Heart right ventricle (tissue), 16 donors: ENCODE results near the gene TPH1. TPM values are rescaled to one million over a fixed set of nuclear protein-coding genes. Genes with fewer than 3 reads are reported as not detected.

Experiments used
- ATAC-seq, 8 donors: fragments of 200-7000 bp; cut with Tn5 transposase; one replicate each; pipeline ENCODE4 v1.9.1; 2020; ENCODE audit warnings: mild to moderate bottlenecking in 8 of 8, moderate library complexity in 8 of 8, moderate number of reproducible peaks in 1 of 8
- DNase-seq, 2 donors: peaks; one replicate each; pipeline ENCODE4 v3.0.0-alpha.2; 2020
- H3K27ac ChIP-seq, 10 donors: fragments of 200-600 bp; sonication (generic) in 2 of 10; one replicate each; pipeline versions ENCODE4 v1.5.0 to v1.8.0; 2020 to 2022; ENCODE audit warnings: mild to moderate bottlenecking in 3 of 10
- H3K27me3 ChIP-seq, 7 donors: fragments of 200-600 bp; one replicate each; pipeline ENCODE4 v1.8.0; 2021 to 2022; ENCODE audit warnings: mild to moderate bottlenecking in 2 of 7
- H3K36me3 ChIP-seq, 9 donors: fragments of 200-600 bp; sonication (generic) in 1 of 9; one replicate each; pipeline versions ENCODE4 v1.5.0 to v1.8.0; 2020 to 2022; ENCODE audit warnings: mild to moderate bottlenecking in 2 of 9
- H3K4me1 ChIP-seq, 9 donors: fragments of 200-600 bp; sonication (generic) in 1 of 9; one replicate each; pipeline versions ENCODE4 v1.5.0 to v1.8.0; 2020 to 2022; ENCODE audit warnings: mild to moderate bottlenecking in 4 of 9
- H3K4me3 ChIP-seq, 10 donors: fragments of 200-600 bp; sonication (generic) in 2 of 10; one replicate each; pipeline versions ENCODE4 v1.5.0 to v1.8.0; 2020 to 2022; ENCODE audit warnings: mild to moderate bottlenecking in 7 of 10, moderate library complexity in 2 of 10
- H3K9me3 ChIP-seq, 11 donors: fragments of 200-600 bp in 10 of 11; sonication (generic) in 2 of 11; one replicate each; pipeline versions ENCODE4 v1.5.0 to v1.8.0; 2013 to 2022; ENCODE audit warnings: mild to moderate bottlenecking in 2 of 11, control low read depth in 1 of 11, moderate library complexity in 1 of 11
- CTCF ChIP-seq, 9 donors: fragments of 200-600 bp; sonication (generic) in 2 of 9; IDR thresholded peaks; one replicate each; pipeline versions ENCODE4 v1.5.0 to v1.8.0; 2021 to 2022; ENCODE audit warnings: antibody characterized with exemption in 9 of 9, mild to moderate bottlenecking in 5 of 9, moderate library complexity in 1 of 9
- WGBS, 2 donors: extraction: QIAGEN DNeasy Blood & Tissue Kit; methylation state at CpG; one replicate each; pipeline ENCODE4 v1.1.7; 2013; ENCODE audit warnings: inconsistent platforms in 1 of 2; 5-methylcytosine and 5-hydroxymethylcytosine counted together
- intact Hi-C, 10 donors: fragments of 100-400 bp; cut with DNase I; formaldehyde crosslinking; loops; one replicate each; pipeline versions ENCODE4 v1.11.1 to v1.14.2; 2022
- polyA plus RNA-seq, 2 donors: library from polyadenylated mRNA; stranded (reverse); fragments of 200-250 nt; gene quantifications; one replicate each; pipeline ENCODE4 v1.2.3, GENCODE V29; 2013
- total RNA-seq, 10 donors: library from RNA; stranded (reverse); fragmentation: NEBNext Ultra II Directional in 3 of 10; extraction: Animal tissue kit (Norgen Biotek cat#: 25700) in 3 of 10; gene quantifications; one replicate each; pipeline versions ENCODE4 v1.2.1 to v1.2.4, GENCODE V29; 2021 to 2023
- donor health status: Arrhythmogenic right ventricular cardiomyopathy.
- donor health status: ischemic (EF 13 %, LVEDD 7.1; RV severe dilation, severe dysfunction).
- donor health status: healthy with polysubstance abuse.
- donor health status: DM: no; HTN: yes; CAD: no.
- donor health status: DM: no; HTN: no; CAD: no.
- donor health status: ischemic (EF 25% LVEDD 6.9; RV normal size, moderate dysfunction).
- donor health status: ischemic (EF 25% LVEDD 5.7; RV mildly dilated, moderate dysfunction).
- donor health status: healthy.
- donor health status: DM: yes; HTN: yes; CAD: no.
- donor health status: Ischemic cardiomyopathy.
- donor health status: ischemic (EF 35%, LVEDD 5.7; RV mildly dilated, moderate dysfunction).
- donor health status: nonischemic (EF 11% LVEDD 7.7; RV severe dilation, severe dysfunction).
- donor health status: DM: yes; HTN: yes; CAD: no.
- donor health status: PGD.
- donor health status: ischemic (EF 29% LVEDD 5.4; RV normal size, mild dysfunction).
- donor health status: nonischemic (EF 23%, LVEDD 6.1; RV moderate dilation, normal function).

Gene TPH1
- total and polyA plus RNA-seq, 12 donors = 0.03 to 0.29 (median 0.07) TPM

DNA sequence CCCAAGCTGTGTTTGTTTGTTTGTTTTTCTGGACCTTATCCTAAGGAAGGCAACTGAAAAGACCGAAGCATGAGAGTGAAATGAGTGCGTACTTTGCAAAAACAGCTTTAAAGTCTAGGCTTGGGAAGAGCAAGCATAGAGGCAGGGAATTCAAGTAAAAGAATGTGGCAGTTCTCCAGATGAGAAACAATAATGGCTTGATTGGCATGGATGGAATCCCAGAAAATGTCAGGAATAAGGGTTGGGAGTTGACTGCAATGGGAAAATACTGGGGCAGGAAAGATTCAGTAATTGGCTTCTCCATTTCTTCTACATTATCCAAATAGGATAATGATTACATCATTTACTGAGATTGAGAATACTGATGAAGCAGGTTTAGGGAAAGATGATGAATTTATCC lies 42.3 kb upstream of the TPH1 start:
- TF ChIP-seq CTCF (IDR thresholded peaks at IDR 0.05) = no peak
- Histone ChIP-seq H3K4me1 (no peaks in the 10 kb centered on the region), H3K27ac (no peak overlapping the region), H3K9me3 (no peaks in the 10 kb centered on the region), H3K4me3 (no peak overlapping the region), H3K27me3 (no peaks in the 10 kb centered on the region), H3K36me3 (peaks cover 0 to 99% (median 44%) of the 10 kb centered on the region in 9 donors)
- DNase-seq (no peak), ATAC-seq (no peak)
- 97% methylated on average over 2 of the region's 2 CpGs for WGBS, 2 donors
- intact Hi-C loops = no loop called here

- H3K4me1 ChIP-seq = no peaks in the 10 kb centered on the region
- no peaks in the 10 kb centered on the region for H3K9me3 ChIP-seq
- intact Hi-C loops = no loop called here
- TF ChIP-seq CTCF (IDR thresholded peaks at IDR 0.05) = no peak
- DNase-seq (no peak), ATAC-seq (no peak)
- H3K36me3 ChIP-seq = peaks cover 0 to 81% (median 26%) of the 10 kb centered on the region in 9 donors
- no peak overlapping the region for H3K4me3 ChIP-seq
- no peak overlapping the region for H3K27ac ChIP-seq
- WGBS, 2 donors = 50 to 61% methylated on average over 2 of the region's 2 CpGs
- no peaks in the 10 kb centered on the region for H3K27me3 ChIP-seq
Observed at GRCh38 chr11:18081551-18081950, 35.5 kb upstream of the TPH1 start.

GRCh38 chr11:18080451-18080850 lies 34.4 kb upstream of the TPH1 start:
- Histone ChIP-seq H3K36me3 (peaks cover 0 to 70% (median 19%) of the 10 kb centered on the region in 9 donors), H3K9me3 (no peaks in the 10 kb centered on the region), H3K4me1 (no peaks in the 10 kb centered on the region), H3K4me3 (no peak overlapping the region), H3K27ac (no peak overlapping the region), H3K27me3 (no peaks in the 10 kb centered on the region)
- TF ChIP-seq CTCF (IDR thresholded peaks at IDR 0.05) = no peak
- intact Hi-C loops = no loop called here
- DNase-seq = no peak
- no peak for ATAC-seq
- WGBS, 2 donors = 72% methylated on average over 4 of the region's 4 CpGs

GRCh38 chr11:18078909-18079308 lies 32.8 kb upstream of the TPH1 start:
- H3K27me3 ChIP-seq = no peaks in the 10 kb centered on the region
- H3K27ac ChIP-seq = no peak overlapping the region
- H3K4me3 ChIP-seq = no peak overlapping the region
- intact Hi-C loops = loop anchor here in 1 of 10 donors (10.0 kb wide), 1 partner anchor 944 kb away; no protein-coding TSS in a partner anchor
- 97 to 98% methylated on average over 2 of the region's 2 CpGs for WGBS, 2 donors
- no peak for TF ChIP-seq CTCF (IDR thresholded peaks at IDR 0.05)
- peaks cover 0 to 55% (median 19%) of the 10 kb centered on the region in 9 donors for H3K36me3 ChIP-seq
- no peak for ATAC-seq
- no peaks in the 10 kb centered on the region for H3K4me1 ChIP-seq
- H3K9me3 ChIP-seq = no peaks in the 10 kb centered on the region
- no peak for DNase-seq
